GM11168 (cell line): Measurements from ENCODE around the gene HSP90AA1.
"Not testable (repeated sequence)": the region's sequence is repeated elsewhere in the genome, so short reads cannot be mapped to it uniquely, and the experiment has no call there.

Source experiments
- in situ Hi-C: fragments of 300-500 bp; cut with MboI; formaldehyde crosslinking; loops from one replicate; pipeline ENCODE4 v1.12.0; 2022; ENCODE audit warnings: low sequenced_read_pairs; ENCODE audit not compliant: unreplicated experiment

The HSP90AA1 gene

GRCh38 chr14:102086972-102087761 lies at the start of gene HSP90AA1:
Gene HSP90AA1 (minus strand): TSS chr14:102087044. CDS start chr14:102086378, 666 bp downstream.
- in situ Hi-C loops, result no loop called here

GRCh38 chr14:102135456-102135855 lies 48.6 kb upstream of the HSP90AA1 start:
- in situ Hi-C loops, result not testable (repeated sequence)

GRCh38 chr14:102134719-102135118 lies 47.9 kb upstream of the HSP90AA1 start:
- in situ Hi-C loops, result not testable (repeated sequence)

DNA sequence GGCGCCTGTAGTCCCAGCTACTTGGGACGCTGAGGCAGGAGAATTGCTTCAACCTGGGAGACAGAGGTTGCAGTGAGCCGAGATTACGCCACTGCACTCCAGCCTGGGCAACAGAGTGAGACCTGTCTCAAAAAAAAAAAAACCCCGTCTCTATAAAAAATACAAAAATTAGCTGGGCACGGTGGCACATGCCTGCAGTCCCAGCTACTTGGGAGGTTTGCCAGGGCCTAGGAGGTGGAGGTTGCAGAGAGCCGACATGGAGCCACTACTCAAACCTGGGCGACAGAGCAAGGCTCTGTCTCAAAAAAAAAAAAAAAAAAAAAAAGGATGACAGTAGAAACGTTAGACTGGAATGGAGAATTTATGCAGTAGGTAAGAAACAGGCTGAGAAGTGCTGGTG lies 47.2 kb upstream of the HSP90AA1 start:
- in situ Hi-C loops, result not testable (repeated sequence)

DNA sequence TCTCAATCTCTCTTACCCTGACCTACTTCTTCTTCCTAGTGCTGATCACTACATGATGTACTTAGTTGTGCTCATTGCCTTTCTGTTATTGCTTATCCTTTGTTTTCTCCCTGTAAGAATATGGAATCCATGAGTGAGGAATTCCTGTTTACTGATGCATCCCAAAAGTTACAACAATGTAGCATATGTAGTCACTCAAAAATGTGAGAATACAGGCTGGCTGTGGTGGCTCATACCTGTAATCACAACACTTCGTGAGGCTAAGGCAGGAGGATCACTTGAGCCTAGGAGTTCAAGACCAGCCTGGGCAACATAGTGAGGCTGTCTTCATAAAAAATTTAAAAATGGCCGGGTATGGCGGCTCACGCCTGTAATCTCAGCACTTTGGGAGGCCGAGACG lies 44.9 kb upstream of the HSP90AA1 start:
- in situ Hi-C loops, result no loop called here

DNA sequence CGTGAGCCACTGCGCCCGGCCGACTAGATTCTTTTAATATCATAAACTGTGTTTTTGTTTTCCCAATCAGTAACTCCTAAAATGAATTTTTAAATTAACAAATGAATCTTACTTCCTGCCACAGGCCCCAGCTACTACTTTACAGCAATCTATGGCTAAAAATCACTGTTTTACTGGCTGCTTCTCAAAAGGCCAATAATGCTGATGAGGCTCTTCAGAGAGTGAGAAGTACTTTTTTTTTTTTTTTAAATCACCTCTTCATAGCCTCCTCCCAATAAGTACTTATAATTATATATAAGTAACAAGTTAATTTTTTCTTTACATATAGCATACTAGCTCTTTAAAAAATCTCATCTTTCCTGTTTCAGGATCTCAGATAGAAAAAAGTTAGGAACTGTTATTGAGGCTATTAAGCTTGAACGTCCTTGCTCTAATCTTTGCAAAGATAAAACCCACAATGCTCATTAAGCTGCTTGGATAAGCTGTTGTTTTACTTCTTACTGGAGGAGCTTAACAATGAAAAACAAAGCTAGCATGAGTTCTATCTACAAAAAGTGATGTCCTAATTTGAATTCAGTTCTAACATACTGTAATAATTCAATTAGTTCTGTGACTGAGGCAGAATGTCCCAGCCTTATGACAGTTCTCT lies 40.1 kb upstream of the HSP90AA1 start:
- in situ Hi-C loops, result no loop called here

GRCh38 chr14:102125546-102125945 lies 38.7 kb upstream of the HSP90AA1 start:
- in situ Hi-C loops, result no loop called here

DNA sequence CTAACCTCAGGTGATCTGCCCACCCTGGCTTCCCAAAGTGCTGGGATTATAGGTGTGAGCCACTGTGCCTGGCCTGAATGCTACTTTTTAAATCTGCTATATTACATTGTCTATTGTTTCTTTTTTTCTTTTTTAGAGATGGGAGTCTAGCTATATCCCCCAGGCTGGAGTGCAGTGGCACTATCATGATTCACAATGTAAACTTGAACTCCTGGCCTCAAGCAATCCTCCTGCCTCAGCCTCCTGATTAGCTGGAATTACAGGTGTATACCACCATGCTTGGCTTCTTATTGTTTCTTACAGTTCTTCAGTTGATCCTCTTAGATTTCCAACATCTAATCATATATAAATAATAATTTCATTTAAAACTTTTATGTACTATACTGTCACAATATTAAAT lies 37.6 kb upstream of the HSP90AA1 start:
- in situ Hi-C loops, result no loop called here

- in situ Hi-C loops, result no loop called here
Observed at GRCh38 chr14:102121567-102121966, 34.7 kb upstream of the HSP90AA1 start.

DNA sequence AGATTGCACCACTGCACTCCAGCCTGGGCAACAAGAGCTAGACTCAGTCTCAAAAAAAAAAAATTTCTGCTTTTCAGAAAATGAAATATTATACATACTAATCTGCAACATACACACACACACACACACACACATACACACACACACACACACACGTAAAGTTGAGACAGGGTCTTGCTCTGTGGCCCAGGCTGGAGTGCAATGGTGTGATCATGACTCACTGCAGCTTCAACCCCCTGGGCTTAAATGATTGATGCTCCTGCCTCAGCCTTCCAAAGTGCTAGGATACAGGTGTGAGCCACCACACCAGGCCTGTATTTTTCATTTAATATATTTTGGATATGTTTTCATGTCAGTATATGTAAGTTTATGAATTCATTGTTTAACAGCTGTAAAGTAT lies 34.0 kb upstream of the HSP90AA1 start:
- in situ Hi-C loops, result no loop called here

GRCh38 chr14:102117852-102118251 lies 31.0 kb upstream of the HSP90AA1 start:
- in situ Hi-C loops, result no loop called here

- in situ Hi-C loops, result no loop called here
Observed at GRCh38 chr14:102116361-102117180, 29.7 kb upstream of the HSP90AA1 start.

GRCh38 chr14:102111101-102111500 lies 24.3 kb upstream of the HSP90AA1 start:
- in situ Hi-C loops, result no loop called here

GRCh38 chr14:102109332-102109731 lies 22.5 kb upstream of the HSP90AA1 start:
- in situ Hi-C loops, result not testable (repeated sequence)

- in situ Hi-C loops, result no loop called here
Observed at GRCh38 chr14:102105369-102105768, 18.5 kb upstream of the HSP90AA1 start.

DNA sequence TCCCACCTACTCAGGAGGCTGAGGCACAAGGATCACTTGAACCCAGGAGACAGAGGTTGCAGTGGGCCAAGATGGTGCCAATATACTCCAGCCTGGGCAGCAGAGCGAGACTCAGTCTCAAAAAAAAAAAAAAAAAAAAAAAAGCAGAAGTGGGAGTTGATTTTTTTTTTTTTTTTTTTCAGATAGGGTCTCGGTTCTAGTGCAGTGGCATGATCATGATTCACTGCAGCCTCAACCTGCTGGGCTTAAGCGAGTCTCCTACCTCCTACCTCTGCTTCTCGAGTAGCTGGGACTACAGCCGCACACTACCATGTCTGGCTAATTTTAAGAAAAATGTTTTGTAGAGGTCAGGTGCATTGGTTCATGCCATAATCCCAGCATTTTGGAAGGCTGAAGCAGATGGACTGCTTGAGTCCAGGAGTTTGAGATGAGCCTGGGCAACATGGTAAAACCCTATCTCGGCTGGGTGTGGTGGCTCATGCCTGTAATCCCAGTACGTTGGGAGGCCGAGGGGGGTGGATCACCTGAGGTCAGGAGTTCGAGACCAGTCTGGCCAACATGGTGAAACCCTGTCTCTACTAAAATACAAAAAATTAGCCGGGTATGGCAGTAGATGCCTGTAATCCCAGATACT lies 16.3 kb upstream of the HSP90AA1 start:
- in situ Hi-C loops, result no loop called here

DNA sequence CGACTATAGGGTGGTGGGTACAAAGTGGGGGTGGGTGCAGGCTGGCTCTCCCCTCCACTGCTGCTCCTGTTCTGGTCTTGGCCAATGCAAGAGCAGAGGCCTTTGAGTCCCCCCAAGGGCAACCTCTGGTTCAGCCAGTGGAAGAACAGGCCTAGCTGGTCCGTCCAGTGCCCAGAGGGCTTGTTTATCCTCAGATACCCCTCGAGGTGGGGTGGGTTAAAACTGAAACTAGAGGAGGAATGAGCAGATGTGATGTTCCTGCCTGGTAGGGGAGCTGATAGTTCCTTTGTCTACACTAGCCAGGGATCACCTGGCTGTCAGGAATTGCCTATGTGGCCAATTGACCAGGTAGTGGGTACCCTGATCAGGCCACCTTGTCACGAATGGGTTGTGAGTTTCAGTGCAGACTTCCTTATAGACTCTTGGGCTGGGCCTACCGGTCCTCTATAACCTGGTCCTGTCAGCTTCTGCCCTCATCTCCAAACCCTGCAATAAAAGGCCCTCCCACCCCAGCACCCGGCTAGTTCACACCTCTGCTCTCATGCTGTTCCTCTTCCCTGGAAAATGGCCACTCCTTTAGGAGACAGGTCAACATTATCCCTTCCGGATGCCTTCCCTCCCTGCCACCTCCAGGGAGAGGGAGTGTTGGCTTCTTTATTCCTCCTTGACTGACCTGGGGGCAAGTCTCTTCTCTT lies 10.7 kb upstream of the HSP90AA1 start:
- in situ Hi-C loops, result no loop called here

GRCh38 chr14:102096569-102097188 lies 9.8 kb upstream of the HSP90AA1 start:
- in situ Hi-C loops, result no loop called here

DNA sequence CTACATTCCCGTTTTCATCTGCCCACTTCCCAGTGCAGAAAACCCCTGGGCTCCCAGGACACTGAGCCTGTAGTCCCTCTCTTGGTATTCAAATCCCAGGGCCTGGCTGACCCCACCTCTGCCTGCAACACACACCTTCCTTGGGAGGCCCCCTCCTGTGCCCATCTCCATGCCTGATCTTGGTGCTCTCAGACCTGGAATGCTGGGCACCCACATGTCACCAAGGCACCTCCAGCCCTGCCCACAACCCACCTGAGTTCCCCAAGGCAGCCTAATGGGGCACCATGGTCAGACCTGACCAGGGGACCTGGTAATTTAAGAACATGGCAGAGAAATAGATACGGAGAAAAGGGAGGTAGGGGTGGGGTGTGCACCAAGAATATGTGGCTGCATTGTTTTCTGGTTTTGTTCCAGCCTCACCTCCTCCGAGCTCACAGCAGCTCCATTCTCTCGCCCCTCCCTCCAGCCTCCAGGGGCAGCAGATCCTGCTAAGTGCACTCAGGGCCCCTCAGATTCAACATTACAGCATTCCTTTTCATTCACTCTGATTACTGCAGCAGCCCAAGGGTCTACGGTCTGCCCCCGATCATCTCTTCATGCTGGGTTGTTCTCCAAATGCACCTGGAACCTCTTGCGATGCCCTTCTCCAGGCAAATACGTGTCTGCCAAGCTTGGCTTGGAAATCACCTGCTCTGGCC lies 9.2 kb upstream of the HSP90AA1 start:
- in situ Hi-C loops, result no loop called here
